GM21381 (cell line): ENCODE results near the gene TSHR.
A peak's percentile ranks its signal among the peaks of the same experiment; 100 is the strongest.
"Not testable (repeated sequence)": the region's sequence is repeated elsewhere in the genome, so short reads cannot be mapped to it uniquely, and the experiment has no call there.

Source experiments
- ATAC-seq: cut with Tn5 transposase; IDR thresholded peaks from one replicate; pipeline ENCODE4 v1.9.1; 2021; ENCODE audit warnings: mild to moderate bottlenecking, moderate library complexity; ENCODE audit not compliant: unreplicated experiment

TSHR gene

DNA sequence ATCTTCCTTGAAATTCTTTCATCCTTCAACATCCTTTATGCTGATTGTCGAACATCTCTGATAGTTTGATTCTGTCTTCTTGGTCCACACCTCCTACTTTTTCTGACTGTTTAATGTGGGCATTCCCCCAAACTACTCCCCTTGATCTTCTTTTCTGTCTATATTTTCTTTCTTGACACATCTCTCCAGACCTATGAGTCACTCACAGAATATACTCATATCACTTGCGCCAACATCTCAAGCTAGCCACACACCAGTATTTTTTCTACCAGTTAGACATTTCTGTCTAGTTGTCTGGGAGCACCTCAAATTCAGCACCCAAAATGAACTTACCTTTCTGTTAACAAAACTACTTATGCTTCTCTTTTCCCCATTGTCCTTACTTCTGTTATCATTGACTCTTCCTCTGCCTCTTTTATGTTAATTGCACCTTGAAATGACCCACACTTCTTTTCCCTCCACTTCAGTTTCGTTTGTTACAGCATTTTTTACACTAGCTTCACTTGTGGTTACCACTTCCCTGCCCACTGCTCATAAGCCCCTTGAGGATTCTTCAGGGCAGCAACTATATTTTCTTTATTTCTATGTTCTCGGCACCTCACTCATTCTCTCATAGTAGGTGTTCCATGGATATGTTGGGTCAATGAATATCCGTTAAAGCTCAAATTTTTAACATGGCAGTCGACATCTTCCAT is 33.5 kb downstream of the TSHR start:
- peak; percentile 60 for ATAC-seq

DNA sequence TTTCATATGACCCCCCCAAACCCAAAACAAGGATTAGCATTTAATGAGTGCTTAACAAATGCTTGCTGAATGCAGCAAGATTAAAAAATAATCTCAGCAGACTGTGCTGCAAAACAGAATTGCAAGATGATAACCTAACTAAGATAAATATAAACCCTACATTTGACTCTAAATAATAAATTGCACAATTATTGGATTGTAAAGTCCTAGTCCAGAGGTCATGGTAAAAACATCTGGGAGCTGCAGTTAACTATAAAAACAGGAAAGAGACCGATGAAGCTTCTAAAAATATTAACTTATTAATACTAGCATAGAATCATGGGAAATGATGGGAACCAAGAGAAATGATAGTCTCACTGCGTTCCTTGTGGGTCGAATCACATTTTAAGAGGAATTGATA is 37.2 kb downstream of the TSHR start:
- no peak for ATAC-seq

DNA sequence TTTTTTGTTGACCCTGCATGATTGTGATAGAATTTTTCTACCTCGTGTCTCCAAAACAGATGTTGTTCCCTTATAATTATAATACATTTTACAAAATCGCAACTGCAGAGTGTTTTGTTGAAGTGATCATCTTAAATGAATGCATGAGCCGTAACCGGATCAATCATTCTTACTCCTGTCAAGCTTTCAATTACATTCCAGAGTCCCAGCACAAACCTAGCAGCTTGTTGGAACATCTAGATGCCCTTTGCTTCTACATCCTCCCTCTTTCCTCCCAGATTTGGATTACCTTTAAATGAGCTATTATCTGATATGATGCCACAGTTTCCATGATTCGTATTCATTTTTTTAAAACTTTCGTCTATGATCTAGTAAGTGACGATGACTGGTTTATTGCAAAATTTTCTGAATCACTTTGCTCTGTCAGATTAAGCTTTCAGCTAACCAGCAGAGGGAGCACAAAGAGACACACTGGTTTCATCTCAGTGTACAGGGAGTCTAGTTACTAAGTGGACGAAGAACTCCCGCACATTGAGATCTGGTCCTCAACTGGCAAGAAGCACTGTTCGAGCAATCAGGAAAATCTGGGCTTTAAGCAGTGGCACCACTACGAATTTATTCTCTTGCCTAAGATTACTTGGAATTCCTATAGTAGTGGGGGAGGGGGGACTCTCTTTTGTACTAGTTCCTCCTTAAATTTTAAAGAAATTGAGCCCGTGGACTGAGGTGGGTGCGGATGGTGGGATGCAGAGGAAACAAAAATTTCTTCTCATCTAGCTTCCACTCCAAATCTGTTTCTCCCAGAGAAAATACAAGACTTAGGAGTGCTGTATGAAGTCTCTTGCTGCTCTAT is 40.9 kb downstream of the TSHR start:
- peak; percentile 69 for ATAC-seq

DNA sequence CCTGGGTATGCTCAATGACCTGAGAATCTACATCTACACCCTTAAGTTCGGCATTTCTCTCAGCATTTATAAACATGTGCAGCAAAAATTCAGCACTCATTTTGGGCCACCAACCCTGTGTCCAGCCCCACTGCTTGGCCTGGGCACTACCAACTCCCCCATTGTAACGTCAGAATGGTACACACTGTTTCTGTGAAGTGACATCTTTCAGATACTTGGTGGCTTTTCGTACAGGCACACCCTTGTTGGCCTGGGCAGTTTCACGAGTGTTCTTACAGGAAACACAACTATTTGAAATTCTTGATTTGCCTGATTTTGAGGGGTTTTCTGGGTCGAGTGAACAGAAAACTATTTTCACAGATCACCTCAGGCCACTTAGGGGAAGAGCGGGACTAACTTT is 46.0 kb downstream of the TSHR start:
- no peak for ATAC-seq

DNA sequence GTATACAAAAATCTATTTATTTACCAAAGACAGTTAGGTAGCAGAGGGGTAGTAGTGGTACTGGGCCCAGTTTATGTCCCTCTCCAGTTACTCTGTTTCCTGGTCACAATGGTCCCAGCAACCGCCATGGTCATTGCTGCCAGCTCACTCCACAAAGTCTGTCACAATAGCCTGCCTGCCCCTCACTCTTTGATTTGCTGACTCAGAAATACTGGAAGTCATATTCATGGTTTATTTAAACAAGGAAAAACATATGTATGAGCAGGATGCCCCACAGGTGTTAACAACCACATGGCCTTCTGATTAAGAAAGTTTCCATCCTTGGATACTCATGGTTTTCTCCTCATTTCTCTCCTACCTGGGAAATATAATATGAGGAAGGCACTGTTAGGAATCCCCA is 49.2 kb downstream of the TSHR start:
- ATAC-seq, result no peak

DNA sequence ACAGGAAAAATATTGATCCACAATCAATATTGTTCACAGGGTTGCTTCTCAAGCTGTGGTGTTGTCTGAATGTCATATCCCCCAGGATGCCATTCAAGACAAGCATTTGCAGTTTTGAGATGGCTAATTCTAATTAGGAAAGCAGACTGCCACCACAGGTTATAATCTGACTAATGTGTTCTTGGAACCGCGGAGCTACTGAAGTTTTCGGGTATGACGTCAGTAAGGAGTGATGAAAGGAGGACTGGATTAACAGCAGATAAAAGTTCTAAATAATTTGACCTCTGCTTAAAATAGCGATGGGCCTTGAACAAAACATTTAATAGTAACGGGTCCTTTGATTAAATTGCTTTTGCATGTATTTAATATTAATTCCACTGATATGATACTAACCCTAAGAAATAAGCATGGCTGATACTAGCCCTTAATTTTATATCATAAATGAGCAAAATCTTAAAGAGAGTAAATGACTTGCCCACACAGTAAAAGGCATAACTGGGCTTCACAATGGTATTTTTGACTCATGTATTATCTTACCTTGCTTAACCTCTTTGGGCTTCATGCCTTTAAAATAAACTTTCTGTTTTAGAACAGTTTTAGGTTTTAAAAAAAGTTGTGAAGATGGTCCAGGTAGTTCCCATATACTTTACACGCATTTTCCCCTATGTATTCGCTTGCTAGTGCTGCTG is 50.3 kb downstream of the TSHR start:
- no peak for ATAC-seq

DNA sequence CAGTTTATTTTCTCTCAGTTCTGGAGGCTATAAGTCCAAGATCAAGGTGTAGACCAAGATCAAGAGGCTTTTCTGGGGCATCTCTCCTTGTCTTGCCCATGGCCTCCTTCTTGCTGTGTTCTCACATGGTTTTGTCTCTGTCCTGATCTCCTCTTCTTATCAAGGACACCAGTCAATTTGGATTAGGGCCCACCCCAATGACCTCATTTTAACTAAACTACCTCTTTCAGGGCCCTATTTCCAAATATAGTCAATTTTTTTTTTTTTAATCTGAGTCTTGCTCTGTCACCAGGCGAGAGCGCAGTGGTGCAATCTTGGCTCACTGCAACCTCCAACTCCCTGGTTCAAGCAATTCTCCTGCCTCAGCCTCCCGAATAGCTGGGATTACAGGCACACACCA is 50.8 kb downstream of the TSHR start:
- no peak for ATAC-seq

DNA sequence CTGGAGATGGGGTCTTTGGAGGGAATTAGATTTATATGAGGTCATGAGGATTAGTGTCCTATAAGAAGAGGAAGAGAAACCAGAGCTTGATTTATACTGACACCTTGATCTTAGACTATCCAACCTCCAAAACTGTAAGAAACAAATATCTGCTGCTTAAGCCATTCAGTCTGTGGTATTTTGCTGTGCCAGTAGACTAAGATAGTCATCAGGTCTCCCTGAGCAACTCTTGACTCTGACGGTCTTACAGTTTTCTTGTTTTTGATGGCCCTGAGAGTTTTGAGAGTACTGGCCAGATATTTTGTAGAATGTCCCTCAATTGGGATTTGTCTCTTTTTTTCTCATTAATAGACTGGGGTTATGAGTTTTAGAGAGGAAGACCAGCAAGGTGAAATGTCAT is 51.7 kb downstream of the TSHR start:
- ATAC-seq, result no peak

DNA sequence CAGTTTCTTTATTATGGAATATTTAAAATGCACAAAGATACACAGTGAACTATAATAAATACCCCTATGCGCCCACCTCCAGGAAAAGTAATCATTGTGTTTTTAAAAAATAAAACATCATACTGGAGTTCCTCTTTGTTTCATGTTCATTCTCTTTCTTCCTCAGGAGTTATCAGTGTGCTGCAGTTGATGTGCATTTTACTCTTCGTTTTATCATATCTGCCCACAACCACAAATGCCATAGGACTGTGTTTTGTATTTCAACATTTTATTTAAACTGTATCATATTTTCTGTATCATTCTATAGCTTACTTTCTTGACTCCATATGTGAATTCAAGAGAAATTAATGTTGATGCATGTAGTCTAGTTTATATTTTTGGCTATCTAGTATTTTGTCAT is 53.9 kb downstream of the TSHR start:
- no peak for ATAC-seq

DNA sequence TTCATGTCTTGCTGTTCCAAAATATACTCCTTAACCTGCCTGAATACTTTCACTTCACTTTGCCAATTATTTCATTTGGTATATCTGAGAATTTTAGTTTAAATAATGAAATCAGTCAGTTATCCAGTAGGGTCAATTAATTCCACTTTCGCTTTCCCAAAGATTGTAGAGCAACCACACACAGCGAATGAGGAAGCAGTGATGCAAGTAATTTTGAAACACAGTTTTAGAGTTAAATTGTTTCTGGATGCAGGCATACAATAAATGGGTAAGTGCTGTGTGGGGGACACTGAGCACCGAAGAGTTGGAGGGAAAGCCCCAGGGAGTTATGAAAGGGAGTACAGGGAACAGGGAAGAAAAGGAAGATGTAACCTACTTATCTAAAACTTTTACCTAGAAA is 62.8 kb downstream of the TSHR start:
- no peak for ATAC-seq

DNA sequence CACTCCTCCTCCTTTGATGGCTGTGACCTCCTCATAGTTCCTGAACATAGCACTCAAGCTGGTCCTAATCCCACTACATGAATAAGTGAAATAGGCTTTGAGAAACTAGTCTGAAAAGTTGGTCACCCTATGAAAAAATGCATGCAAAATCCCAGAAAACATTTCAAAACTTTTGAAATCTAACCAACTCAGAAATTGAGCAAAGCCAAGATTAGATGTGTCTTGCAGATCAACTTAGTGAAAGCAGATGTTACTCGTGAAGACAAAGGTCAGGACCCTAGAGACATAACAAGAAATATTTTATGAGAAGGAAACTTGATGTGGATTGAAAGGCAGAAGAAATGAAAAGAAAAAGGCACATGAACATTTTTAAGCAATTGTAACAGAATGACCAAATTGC is 63.3 kb downstream of the TSHR start:
- no peak for ATAC-seq

DNA sequence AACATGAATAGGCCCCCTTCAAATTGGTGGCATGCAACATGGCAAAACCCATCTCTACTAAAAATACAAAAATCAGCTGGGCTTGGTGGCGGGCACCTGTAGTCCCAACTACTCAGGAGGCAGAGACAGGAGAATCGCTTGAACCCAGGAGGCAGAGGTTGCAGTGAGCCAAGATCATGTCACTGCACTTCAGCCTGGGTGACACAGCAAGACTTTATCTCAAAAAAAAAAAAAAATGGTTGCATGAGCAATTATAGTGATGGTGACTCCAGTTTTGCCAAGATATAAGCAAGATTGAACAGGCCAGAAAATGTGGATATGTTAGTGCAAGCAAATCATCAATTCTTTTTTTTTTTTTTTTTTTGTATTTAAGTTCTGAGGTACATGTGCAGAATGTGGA is 63.7 kb downstream of the TSHR start:
- ATAC-seq, result not testable (repeated sequence)

DNA sequence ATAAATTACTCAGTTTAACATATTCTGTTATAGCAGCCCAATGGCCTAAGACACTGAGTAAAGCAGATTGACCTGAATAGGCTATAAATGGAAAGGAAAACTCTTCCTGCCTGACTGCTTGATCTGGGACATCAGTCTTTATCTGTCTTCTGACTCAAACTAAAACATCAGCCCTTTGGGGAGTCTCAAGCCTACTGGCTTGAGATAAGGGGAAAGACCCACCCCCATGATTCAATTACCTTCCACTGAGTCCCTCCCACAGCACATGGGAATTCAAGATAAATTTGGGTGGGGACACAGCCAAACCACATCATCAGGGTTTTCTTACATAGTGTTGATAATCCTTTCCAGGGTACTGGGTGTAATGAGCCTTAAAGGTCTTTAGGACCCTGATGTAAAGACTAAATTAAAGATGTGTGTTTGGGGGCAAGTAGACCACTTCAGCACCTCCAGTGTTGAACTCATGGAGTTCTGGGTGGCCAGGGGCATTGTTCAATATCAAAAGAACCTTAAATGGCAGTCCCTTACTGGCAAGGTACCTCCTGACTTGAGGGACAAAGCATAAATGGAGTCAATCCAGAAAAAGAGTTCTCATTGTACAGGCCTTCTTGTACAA is 67.8 kb downstream of the TSHR start:
- no peak for ATAC-seq

DNA sequence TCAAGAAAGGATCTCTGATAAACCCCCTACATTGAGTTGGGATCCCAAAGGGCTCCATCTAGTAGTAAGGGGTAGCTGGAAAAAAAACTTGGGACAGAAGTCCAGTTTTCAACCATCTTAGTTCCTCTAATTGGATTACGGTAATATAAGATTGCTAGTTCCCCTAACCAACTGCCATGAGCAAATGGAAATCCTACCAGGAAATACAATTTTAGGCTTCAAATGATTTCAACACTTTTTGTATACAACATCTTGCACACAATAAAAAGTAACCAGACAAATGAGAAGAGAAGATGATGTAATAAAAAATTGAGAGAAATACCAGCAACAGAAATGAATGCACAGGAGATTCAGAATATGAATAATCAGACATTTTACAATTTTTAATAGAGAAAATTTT is 73.0 kb downstream of the TSHR start:
- no peak for ATAC-seq

DNA sequence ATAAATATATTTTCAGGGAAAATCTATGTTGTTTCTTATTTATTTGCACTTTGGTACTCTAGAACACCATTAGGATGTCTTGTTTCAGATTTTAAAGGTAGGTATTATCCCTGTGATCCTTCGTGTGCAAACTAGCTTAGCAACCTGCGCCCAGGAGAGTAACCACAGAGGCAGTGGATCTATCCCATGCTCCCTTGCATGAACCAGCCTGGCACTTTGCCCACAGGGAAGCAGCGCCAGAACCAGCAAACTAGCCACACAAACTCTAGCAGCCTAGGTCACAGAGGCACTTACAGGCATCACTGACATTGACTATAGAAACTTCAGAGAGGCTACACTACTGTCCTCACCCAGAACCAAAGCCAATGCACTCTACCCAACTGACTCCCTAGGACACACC is 76.1 kb downstream of the TSHR start:
- ATAC-seq, result no peak

DNA sequence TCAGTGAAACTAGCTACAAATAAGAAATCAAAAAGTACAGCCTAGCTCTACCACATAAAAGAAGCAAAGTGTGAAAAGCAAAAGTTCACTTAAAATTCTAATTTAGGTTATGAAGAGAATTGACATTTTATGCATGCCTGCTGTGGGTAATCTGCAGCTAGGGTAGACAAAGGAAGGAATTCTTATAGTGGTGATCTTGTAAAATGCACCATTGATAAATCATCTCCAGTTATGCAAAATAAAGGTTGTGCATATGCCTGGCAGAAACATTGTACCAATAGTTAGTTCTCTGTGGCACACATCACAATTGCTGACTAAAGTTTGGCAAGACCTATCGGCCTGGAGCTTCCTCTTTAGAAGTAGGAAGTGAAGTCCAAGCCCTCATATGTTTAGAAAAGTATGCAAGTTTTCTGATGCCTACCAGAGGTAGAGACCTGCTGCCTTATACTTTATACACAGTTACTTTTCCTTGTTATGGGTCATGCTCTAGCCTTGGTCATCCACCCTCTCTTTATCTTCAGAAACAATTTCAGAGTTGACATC is 78.3 kb downstream of the TSHR start:
- ATAC-seq, result no peak

DNA sequence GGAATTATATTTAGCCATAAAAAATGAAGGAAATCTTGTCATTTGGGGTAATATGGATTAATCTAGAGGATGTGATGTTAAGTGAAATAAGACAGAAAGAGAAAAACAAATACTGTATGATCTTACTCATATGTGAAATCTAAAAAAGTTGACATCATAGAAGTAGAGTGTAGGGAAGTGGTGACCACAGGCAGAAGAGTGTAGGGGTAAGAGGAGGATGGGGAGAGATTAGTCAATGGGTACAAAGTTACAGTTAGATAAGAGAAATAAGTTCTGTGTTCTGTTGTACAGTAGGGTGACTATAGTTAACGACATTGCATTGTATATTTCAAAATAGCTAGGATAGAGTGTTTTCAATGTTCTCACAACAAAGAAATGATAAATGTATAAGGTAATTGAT is 87.0 kb downstream of the TSHR start:
- ATAC-seq, result no peak

DNA sequence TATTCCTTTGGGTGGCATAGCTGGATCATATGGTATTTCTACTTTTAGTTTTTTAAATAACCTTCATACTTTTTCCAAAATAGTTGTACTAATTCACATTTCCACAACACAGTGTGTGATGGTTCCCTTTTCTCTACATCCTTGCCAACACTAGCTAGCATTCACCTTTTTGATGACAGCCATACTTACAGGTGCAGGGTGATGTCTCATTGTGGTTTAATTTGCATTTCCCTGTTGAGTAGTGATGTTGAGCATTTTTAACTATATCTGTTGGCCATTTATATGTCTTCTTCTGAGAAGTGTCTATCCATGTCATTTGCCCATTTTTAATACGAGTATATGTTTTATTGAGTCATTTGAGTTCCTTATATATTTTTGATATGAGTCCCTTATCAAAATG is 96.1 kb downstream of the TSHR start:
- no peak for ATAC-seq

DNA sequence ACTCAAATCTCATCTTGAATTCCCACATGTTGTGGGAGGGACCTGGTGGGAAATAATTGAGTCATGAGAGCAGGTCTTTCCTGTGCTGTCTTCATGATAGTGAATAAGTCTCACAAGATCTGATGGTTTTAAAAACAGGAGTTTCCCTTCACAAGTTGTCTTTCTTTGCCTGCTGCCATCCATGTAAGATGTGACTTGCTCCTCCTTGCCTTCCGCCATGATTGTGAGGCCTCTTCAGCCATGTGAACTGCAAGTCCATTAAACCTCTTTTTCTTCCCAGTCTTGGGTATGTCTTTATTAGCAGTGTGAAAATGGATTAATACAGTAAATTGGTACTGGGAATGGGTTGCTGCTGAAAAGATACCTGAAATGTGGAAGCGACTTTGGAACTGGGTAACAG is 98.6 kb downstream of the TSHR start:
- not testable (repeated sequence) for ATAC-seq

DNA sequence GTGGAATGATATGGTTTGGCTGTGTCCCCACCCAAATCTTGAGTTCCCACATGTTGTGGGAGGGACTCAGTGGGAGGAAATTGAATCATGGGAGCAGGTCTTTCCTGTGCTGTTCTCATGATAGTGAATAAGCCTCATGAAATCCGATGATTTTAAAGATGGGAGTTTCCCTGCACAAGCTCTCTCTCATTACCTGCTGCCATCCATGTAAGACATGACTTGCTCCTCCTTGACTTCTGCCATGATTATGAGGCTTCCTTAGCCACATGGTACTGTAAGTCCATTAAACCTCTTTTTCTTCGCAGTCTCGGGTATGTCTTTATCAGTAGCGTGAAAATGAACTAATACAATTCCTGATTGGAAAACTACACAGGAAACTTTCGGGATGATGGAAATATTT is 100.5 kb downstream of the TSHR start:
- no peak for ATAC-seq

DNA sequence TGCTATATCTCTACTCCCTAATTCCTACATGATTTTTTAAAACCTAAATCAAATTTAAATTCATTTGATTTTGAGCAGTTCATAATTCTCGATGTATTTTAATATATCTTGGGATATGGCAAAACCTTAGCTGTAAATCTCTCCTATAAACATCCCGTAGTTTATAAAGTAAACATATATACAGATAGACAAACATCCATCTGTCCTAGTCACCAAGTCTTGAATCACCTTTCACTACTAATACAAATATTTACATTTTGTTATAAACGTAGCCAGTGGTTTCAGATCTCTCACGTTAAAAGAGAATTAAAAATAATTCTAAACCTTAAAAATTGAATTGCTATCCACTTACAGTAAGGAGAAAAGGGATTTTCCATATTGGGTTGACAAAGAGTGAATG is 107.0 kb downstream of the TSHR start:
- ATAC-seq, result no peak
